ENCODE results near the gene ARL5B.

ARL5B gene

GRCh38 chr10:18659819-18660535 lies 746 bp downstream of the ARL5B start:
- DNase-seq, result peak; percentile 6

GRCh38 chr10:18660816-18661431 lies 1.7 kb downstream of the ARL5B start:
- DNase-seq, result no peak

- DNase-seq, result no peak
Observed at GRCh38 chr10:18664841-18665478, 5.7 kb downstream of the ARL5B start.

GRCh38 chr10:18665815-18666558 lies 6.8 kb downstream of the ARL5B start:
- no peak for DNase-seq

- DNase-seq, result no peak
Observed at GRCh38 chr10:18666810-18667209, 7.6 kb downstream of the ARL5B start.

- DNase-seq, result no peak
Observed at GRCh38 chr10:18668026-18668425, 8.8 kb downstream of the ARL5B start.

- no peak for DNase-seq
Observed at GRCh38 chr10:18675086-18675801, 16.0 kb downstream of the ARL5B start.

- no peak for DNase-seq
Observed at GRCh38 chr10:18680754-18681153, 21.5 kb downstream of the ARL5B start.

GRCh38 chr10:18681366-18681765 lies 22.1 kb downstream of the ARL5B start:
- DNase-seq, result no peak

GRCh38 chr10:18681971-18682411 lies 22.8 kb downstream of the ARL5B start:
- no peak for DNase-seq

GRCh38 chr10:18683427-18683826 lies 24.2 kb downstream of the ARL5B start:
- DNase-seq, result no peak

GRCh38 chr10:18684416-18684815 lies 25.2 kb downstream of the ARL5B start:
- DNase-seq, result no peak

- DNase-seq, result no peak
Observed at GRCh38 chr10:18684953-18685352, 25.7 kb downstream of the ARL5B start.

GRCh38 chr10:18685555-18685954 lies 26.3 kb downstream of the ARL5B start:
- no peak for DNase-seq

GRCh38 chr10:18687195-18687594 lies 28.0 kb downstream of the ARL5B start:
- DNase-seq, result no peak

GRCh38 chr10:18687706-18688105 lies 28.5 kb downstream of the ARL5B start:
- no peak for DNase-seq

- DNase-seq, result no peak
Observed at GRCh38 chr10:18689498-18689897, 30.3 kb downstream of the ARL5B start.

- DNase-seq, result no peak
Observed at GRCh38 chr10:18690541-18690940, 31.3 kb downstream of the ARL5B start.

GRCh38 chr10:18699849-18700840 lies 40.9 kb downstream of the ARL5B start:
- no peak for DNase-seq

- DNase-seq, result no peak
Observed at GRCh38 chr10:18703521-18703920, 44.3 kb downstream of the ARL5B start.

- DNase-seq, result no peak
Observed at GRCh38 chr10:18710201-18710653, 51.0 kb downstream of the ARL5B start.
